ENCODE data around the gene MCOLN2. TPM values are rescaled to one million over a fixed set of nuclear protein-coding genes. Genes with fewer than 3 reads are reported as not detected.

Gene MCOLN2
- total RNA-seq, 1 donor = 1.8 TPM

DNA sequence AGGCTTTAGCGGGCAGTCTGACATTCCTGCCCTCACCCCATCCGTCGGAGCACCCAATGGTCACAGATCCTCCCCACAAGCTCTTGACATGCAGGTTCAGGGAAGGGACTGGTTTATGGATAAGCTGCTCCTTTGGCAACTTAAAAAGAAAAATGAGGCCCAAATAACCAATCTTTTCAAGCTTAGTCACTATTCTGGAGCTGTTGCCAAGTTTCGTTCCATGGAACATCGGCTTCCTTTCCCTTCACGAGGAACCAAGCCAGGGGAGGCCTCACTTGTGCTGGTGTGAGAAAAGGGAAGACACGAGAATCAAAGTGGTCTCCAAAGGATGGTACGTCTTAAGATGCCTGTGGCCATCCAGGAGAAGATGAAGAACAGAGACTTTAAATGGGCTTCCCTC lies 57.8 kb downstream of the MCOLN2 start:
- Histone ChIP-seq H3K4me2 (ENCODE audit: insufficient read depth, low read length) (no peak overlapping the region), H3K9me3 (ENCODE audit: low read depth, low read length) (no peaks in the 10 kb centered on the region), H3K27me3 (ENCODE audit: insufficient read depth, low read length) (peaks cover 29% of the 10 kb centered on the region), H3K27ac (ENCODE audit: low read depth, low read length) (no peak overlapping the region), H3K79me2 (ENCODE audit: insufficient read depth, low read length) (no peaks in the 10 kb centered on the region), H2AFZ (ENCODE audit: low read length) (peak overlapping the region; percentile 23), H3K4me3 (ENCODE audit: insufficient read depth, low read length) (no peak overlapping the region), H3K36me3 (ENCODE audit: insufficient read depth, low read length) (no peaks in the 10 kb centered on the region), H3K4me1 (ENCODE audit: insufficient read depth, low read length) (peaks cover 11% of the 10 kb centered on the region), H4K20me1 (ENCODE audit: insufficient read depth, low read length) (no peaks in the 10 kb centered on the region)
- DNase-seq (ENCODE audit: insufficient read length, low spot score, missing footprints) = no peak
- TF ChIP-seq CTCF (IDR thresholded peaks at IDR 0.05; ENCODE audit: extremely low read depth, low read depth, low read length) = no peak

DNA sequence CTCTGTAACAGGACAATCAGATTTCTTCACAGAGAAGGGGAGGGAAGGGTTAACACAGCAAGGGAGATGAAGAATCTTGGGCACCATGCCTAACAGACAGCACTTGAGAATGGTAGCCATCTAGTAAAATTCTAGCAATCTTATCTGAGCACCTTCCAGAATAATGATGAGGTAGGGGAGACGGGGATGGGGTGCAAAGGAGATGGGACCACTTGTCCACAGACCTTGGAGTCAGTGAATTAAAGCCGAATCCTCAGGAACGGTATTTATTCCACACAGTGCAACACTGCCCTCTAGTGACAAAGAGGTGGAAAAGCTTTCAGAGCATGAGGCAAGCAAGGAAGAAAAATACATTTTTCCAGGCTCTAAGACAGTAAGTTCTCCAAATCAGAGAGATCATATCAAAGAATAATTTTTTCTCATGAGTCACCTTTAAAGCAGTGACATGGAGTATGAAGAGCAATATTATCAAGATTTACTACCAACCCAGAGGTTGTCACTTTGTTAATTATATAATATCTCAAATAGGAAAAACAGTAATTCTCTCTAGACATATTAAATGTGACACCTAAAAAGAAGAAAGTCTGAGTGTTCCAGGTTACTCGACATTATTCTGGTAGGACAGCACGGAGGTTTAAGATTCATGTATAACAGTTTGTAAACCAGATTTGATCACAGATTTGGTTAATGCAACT lies 60.6 kb downstream of the MCOLN2 start:
- H3K4me1 ChIP-seq (ENCODE audit: insufficient read depth, low read length) = peaks cover 11% of the 10 kb centered on the region
- no peaks in the 10 kb centered on the region for H3K79me2 ChIP-seq (ENCODE audit: insufficient read depth, low read length)
- H4K20me1 ChIP-seq (ENCODE audit: insufficient read depth, low read length) = no peaks in the 10 kb centered on the region
- no peak overlapping the region for H3K4me2 ChIP-seq (ENCODE audit: insufficient read depth, low read length)
- DNase-seq (ENCODE audit: insufficient read length, low spot score, missing footprints) = no peak
- H3K27ac ChIP-seq (ENCODE audit: low read depth, low read length) = no peak overlapping the region
- H3K27me3 ChIP-seq (ENCODE audit: insufficient read depth, low read length) = peaks cover 13% of the 10 kb centered on the region
- H2AFZ ChIP-seq (ENCODE audit: low read length) = no peak overlapping the region
- H3K4me3 ChIP-seq (ENCODE audit: insufficient read depth, low read length) = no peak overlapping the region
- no peaks in the 10 kb centered on the region for H3K9me3 ChIP-seq (ENCODE audit: low read depth, low read length)
- peak; percentile 95 for TF ChIP-seq CTCF (IDR thresholded peaks at IDR 0.05; ENCODE audit: extremely low read depth, low read depth, low read length)
- H3K36me3 ChIP-seq (ENCODE audit: insufficient read depth, low read length) = no peaks in the 10 kb centered on the region

DNA sequence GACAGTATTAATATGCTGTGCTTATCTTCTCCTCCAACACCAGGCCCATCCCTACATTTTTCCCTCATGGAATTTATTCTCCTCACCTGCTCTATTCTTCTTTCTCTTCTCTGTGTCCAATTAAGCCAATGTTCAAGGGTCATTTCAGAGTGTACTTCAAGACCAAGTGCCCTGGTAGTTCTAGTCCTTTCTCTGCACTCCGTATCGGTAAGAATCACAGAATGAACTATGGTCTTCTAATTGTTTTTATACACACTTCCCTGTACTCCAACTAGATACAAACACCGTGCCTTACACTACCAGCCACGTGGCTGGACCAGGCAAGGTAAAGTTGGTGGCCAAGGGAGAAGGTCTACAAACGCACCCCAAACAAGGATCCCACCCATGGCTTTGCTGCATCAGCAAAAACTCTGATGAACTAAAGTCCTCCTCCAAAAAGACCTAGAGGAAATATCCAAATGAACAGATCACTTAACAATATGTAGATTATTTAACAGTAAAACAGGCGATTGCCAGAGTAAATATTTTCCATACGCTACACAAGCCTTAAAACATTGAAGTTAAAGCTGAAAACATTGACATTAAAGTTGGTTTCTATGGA lies 63.8 kb downstream of the MCOLN2 start:
- Histone ChIP-seq H3K9me3 (ENCODE audit: low read depth, low read length) (no peaks in the 10 kb centered on the region), H4K20me1 (ENCODE audit: insufficient read depth, low read length) (no peaks in the 10 kb centered on the region), H3K4me2 (ENCODE audit: insufficient read depth, low read length) (no peak overlapping the region), H3K4me3 (ENCODE audit: insufficient read depth, low read length) (no peak overlapping the region), H3K27ac (ENCODE audit: low read depth, low read length) (no peak overlapping the region), H3K4me1 (ENCODE audit: insufficient read depth, low read length) (no peaks in the 10 kb centered on the region), H2AFZ (ENCODE audit: low read length) (no peak overlapping the region), H3K36me3 (ENCODE audit: insufficient read depth, low read length) (no peaks in the 10 kb centered on the region), H3K27me3 (ENCODE audit: insufficient read depth, low read length) (peaks cover 39% of the 10 kb centered on the region), H3K79me2 (ENCODE audit: insufficient read depth, low read length) (no peaks in the 10 kb centered on the region)
- DNase-seq (ENCODE audit: insufficient read length, low spot score, missing footprints) = no peak
- no peak for TF ChIP-seq CTCF (IDR thresholded peaks at IDR 0.05; ENCODE audit: extremely low read depth, low read depth, low read length)

DNA sequence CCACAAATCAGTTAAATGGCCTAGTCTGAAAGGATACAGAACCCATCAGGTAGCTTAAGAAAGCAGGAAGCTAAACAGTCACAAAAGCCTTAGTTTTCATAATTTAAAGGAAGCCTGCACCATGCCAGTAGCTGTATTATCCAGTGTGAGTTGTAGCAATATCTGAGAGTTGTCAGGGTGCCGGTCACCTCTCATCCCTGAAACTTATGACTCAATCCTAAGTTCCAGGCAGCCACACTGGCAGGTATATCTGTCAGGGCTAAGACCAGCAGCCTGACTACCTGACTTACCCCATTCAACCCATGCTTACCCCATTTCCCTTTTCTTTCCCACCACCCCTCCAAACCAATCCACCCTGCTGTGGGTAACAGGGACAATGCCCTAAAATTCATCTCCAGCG lies 66.1 kb downstream of the MCOLN2 start:
- DNase-seq (ENCODE audit: insufficient read length, low spot score, missing footprints) = no peak
- H3K9me3 ChIP-seq (ENCODE audit: low read depth, low read length) = no peaks in the 10 kb centered on the region
- H3K4me3 ChIP-seq (ENCODE audit: insufficient read depth, low read length) = no peak overlapping the region

More for the DNA sequence above, 66.1 kb downstream of the MCOLN2 start:
- Histone ChIP-seq H3K27me3 (ENCODE audit: insufficient read depth, low read length) (peaks cover 40% of the 10 kb centered on the region), H2AFZ (ENCODE audit: low read length) (no peak overlapping the region), H3K4me2 (ENCODE audit: insufficient read depth, low read length) (no peak overlapping the region), H3K27ac (ENCODE audit: low read depth, low read length) (no peak overlapping the region), H3K79me2 (ENCODE audit: insufficient read depth, low read length) (no peaks in the 10 kb centered on the region), H4K20me1 (ENCODE audit: insufficient read depth, low read length) (no peaks in the 10 kb centered on the region), H3K4me1 (ENCODE audit: insufficient read depth, low read length) (no peaks in the 10 kb centered on the region), H3K36me3 (ENCODE audit: insufficient read depth, low read length) (no peaks in the 10 kb centered on the region)
- no peak for TF ChIP-seq CTCF (IDR thresholded peaks at IDR 0.05; ENCODE audit: extremely low read depth, low read depth, low read length)

Data from osteoblast (primary cell).